Measurements from ENCODE around the gene EIF2AK3. TPM values are rescaled to one million over a fixed set of nuclear protein-coding genes. Genes with fewer than 3 reads are reported as not detected.

EIF2AK3 gene
- total and polyA plus RNA-seq, 2 of the 4 experiments (the other 2 are of a cell fraction) = 7.9 to 22.8 TPM

DNA sequence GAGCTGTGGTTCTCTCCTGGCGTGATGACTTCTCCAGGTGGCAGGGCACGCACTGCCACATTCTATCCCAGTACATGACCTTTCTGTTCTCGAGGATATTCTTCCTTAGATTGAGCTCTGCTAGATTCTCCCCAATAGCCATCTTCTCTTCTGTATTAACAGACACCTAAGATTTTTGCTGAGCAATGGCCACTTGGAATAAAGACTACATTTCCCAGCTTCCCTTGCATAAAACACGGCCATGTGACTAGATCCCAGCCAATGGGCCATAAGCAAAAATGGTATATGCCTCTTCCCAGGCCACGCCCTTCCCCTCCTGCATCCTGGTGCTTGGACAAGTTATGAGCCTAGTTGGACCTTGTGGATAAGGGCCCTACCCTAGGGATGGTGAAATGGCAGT lies 82.1 kb downstream of the EIF2AK3 start:
- no peak overlapping the region for H3K4me2 ChIP-seq (ENCODE audit: low read depth, low read length)
- intact Hi-C loops (cut with micrococcal nuclease) (no loop called here), in situ Hi-C loops (cut with MboI; ENCODE audit: low sequenced_read_pairs) (no loop called here), dilution Hi-C loops (cut with HindIII; ENCODE audit: low sequenced_read_pairs, unreplicated experiment) (no loop called here)
- no peaks in the 10 kb centered on the region for H4K20me1 ChIP-seq (ENCODE audit: insufficient read depth, low read length)
- H3K4me1 ChIP-seq (ENCODE audit: control insufficient read depth, insufficient read depth, low read length) = peaks cover 1% of the 10 kb centered on the region; the same call in 1 of the 2 replicates
- DNase-seq (peak; percentile 38), ATAC-seq (ENCODE audit: low read depth) (peak; percentile 56)
- H3K14ac ChIP-seq (replicated peaks; ENCODE audit: low read depth, low read length) = no peak overlapping the region
- no peak overlapping the region for H2BK15ac ChIP-seq (ENCODE audit: low read depth, low read length)
- H2AK9ac ChIP-seq (replicated peaks; ENCODE audit: low read depth, low read length, poor library complexity) = no peak overlapping the region
- TF ChIP-seq MAFK (IDR thresholded peaks at IDR 0.05; ENCODE audit: low read depth, low read length) (no peak), MXI1 (IDR thresholded peaks at IDR 0.05; ENCODE audit: borderline replicate concordance, low read depth, low read length) (no peak)
- TF ChIP-seq, protein P1, sequence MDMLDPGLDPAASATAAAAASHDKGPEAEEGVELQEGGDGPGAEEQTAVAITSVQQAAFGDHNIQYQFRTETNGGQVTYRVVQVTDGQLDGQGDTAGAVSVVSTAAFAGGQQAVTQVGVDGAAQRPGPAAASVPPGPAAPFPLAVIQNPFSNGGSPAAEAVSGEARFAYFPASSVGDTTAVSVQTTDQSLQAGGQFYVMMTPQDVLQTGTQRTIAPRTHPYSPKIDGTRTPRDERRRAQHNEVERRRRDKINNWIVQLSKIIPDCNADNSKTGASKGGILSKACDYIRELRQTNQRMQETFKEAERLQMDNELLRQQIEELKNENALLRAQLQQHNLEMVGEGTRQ (IDR thresholded peaks at IDR 0.05; ENCODE audit: low read depth, low read length) = peak; percentile 88
- no peak overlapping the region for H3K56ac ChIP-seq (ENCODE audit: extremely low read depth, insufficient read depth, low read length)
- no peaks in the 10 kb centered on the region for H3K36me3 ChIP-seq (ENCODE audit: control insufficient read depth, insufficient read depth, low read length)
- no peak overlapping the region for H3K4me3 ChIP-seq (ENCODE audit: insufficient read depth, low read depth, low read length)
- no peak overlapping the region for H3K27ac ChIP-seq (ENCODE audit: insufficient read depth, low read length)
- H2AK5ac ChIP-seq (ENCODE audit: low read depth, low read length) = no peak overlapping the region
- 60% methylated on average over 1 of the region's 5 CpGs; no CpG with 5 or more reads in 1 of the 2 experiments for WGBS, 2 experiments (ENCODE audit: extremely low coverage in 2 of 2, insufficient read length in 1 of 2)
- H3K4ac ChIP-seq (ENCODE audit: low read depth, low read length) = no peak overlapping the region
- H4K91ac ChIP-seq (ENCODE audit: insufficient read depth, low read depth, low read length) = no peak overlapping the region
- H4K8ac ChIP-seq (ENCODE audit: low read depth in 2 of 2, low read length in 2 of 2) = no peak overlapping the region
- no peak overlapping the region for H3K23ac ChIP-seq (ENCODE audit: low read depth, low read length)
- no peak overlapping the region for H2BK120ac ChIP-seq (ENCODE audit: low read depth, low read length)
- BruUV-seq (replicated peaks) = no TSS peak
- H3K18ac ChIP-seq (ENCODE audit: low read depth, low read length) = no peak overlapping the region
- peak overlapping the region; percentile 48 for H2AFZ ChIP-seq (replicated peaks; ENCODE audit: low read length, poor library complexity)
- no peak overlapping the region for H2BK5ac ChIP-seq (ENCODE audit: low read depth, low read length, poor library complexity, severe bottlenecking)
- H4K5ac ChIP-seq (ENCODE audit: low read depth, low read length) = no peak overlapping the region
- POLR2A ChIA-PET (ENCODE audit: unreplicated experiment) = no interaction called here
- no peaks in the 10 kb centered on the region for H3K9me1 ChIP-seq (ENCODE audit: insufficient read depth, low read length)
- H3K27me3 ChIP-seq (ENCODE audit: control insufficient read depth, insufficient read depth, low read length) = peaks cover 5% of the 10 kb centered on the region; the same call in 1 of the 2 replicates
- CTCF ChIA-PET = no interaction called here
- H3K79me1 ChIP-seq (ENCODE audit: low read depth in 1 of 2, low read length in 2 of 2) = no peaks in the 10 kb centered on the region
- H2BK20ac ChIP-seq (ENCODE audit: low read depth, low read length) = no peak overlapping the region
- H3K9me3 ChIP-seq (ENCODE audit: control insufficient read depth, insufficient read depth, low read length) = no peaks in the 10 kb centered on the region
- no peak overlapping the region for H3K9ac ChIP-seq (ENCODE audit: low read depth, low read length)
